H1 (cell line): ENCODE measurements around the gene ETFB. TPM values are rescaled to one million over a fixed set of nuclear protein-coding genes. Genes with fewer than 3 reads are reported as not detected.

Source experiments
- CTBP2 ChIP-seq: IDR thresholded peaks from 2 replicates; pipeline ENCODE4 v1.7.0; 2011; ENCODE audit warnings: borderline replicate concordance, mild to moderate bottlenecking, moderate library complexity, mixed read lengths, low read length; ENCODE audit not compliant: insufficient read depth, insufficient read length
- polyA plus RNA-seq, 7 experiments: library from polyadenylated mRNA; depleted of rRNA in 3 of 7; stranded (reverse) in 5 of 7; unstranded in 2 of 7; fragments of >200 nt in 5 of 7; fragments of 200-250 nt in 2 of 7; gene quantifications; 1 replicate in 5 of 7; 2 replicates in 1 of 7; 4 replicates in 1 of 7; pipeline versions ENCODE4 v1.2.1 to v1.2.3, GENCODE V29; 2011 to 2013; ENCODE audit warnings: missing spikeins in 2 of 7, mixed read lengths in 2 of 7
- total RNA-seq: library from RNA; stranded (reverse); fragmentation: NEBNext Ultra II Directional; extraction: Animal tissue kit (Norgen Biotek cat#: 25700); gene quantifications from 2 replicates; pipeline ENCODE4 v1.2.1, GENCODE V29; 2021

Gene ETFB
- total and polyA plus RNA-seq, 2 of the 8 experiments (the other 6 are each of a cell fraction or from before 2014, with no cell fraction given) = 40.0 to 66.5 TPM

- TF ChIP-seq CTBP2 = no peak
- TF ChIP-seq, all 59 proteins: peak for 0
Observed at GRCh38 chr19:51331193-51331592, 35.0 kb downstream of the ETFB start (continued).
